AG10803 (cell line): ENCODE data around the gene ELP4.
"Not testable (repeated sequence)": the region's sequence is repeated elsewhere in the genome, so short reads cannot be mapped to it uniquely, and the experiment has no call there.

Experiments
- DNase-seq: peaks from one replicate; pipeline ENCODE4 v3.0.0; 2010; ENCODE audit warnings: low read depth
- H3K4me3 ChIP-seq: 2 replicates; pipeline ENCODE4 v1.5.1; 2011; ENCODE audit warnings: mild to moderate bottlenecking, low read length, control low read depth
- TF ChIP-seq, protein P1 (sequence below): conservative IDR thresholded peaks from 2 replicates; pipeline ENCODE4 v1.5.1; 2011; ENCODE audit warnings: mild to moderate bottlenecking, low read length, control low read depth, inconsistent platforms

The ELP4 gene

DNA sequence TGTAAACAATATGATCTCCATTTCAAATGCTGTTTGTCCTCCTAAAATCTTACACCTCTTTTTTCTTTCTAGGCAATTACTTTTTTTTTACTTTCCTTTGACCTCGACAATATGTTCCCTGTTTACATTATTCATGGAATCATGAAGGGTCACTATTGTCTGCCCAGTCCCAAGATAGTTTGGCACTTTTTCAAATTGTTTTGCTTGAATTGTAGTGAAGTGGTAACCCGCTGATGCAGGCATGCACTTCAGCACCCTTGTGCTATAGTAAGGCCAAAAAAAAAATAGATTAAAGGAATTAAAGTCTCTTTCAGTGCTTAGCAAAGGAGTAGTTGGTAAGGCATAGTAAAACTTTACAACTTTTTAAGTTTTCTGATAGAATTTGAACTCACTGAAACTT is 210.7 kb downstream of the ELP4 start:
- TF ChIP-seq, protein P1, sequence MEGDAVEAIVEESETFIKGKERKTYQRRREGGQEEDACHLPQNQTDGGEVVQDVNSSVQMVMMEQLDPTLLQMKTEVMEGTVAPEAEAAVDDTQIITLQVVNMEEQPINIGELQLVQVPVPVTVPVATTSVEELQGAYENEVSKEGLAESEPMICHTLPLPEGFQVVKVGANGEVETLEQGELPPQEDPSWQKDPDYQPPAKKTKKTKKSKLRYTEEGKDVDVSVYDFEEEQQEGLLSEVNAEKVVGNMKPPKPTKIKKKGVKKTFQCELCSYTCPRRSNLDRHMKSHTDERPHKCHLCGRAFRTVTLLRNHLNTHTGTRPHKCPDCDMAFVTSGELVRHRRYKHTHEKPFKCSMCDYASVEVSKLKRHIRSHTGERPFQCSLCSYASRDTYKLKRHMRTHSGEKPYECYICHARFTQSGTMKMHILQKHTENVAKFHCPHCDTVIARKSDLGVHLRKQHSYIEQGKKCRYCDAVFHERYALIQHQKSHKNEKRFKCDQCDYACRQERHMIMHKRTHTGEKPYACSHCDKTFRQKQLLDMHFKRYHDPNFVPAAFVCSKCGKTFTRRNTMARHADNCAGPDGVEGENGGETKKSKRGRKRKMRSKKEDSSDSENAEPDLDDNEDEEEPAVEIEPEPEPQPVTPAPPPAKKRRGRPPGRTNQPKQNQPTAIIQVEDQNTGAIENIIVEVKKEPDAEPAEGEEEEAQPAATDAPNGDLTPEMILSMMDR = no peak
- no peak for DNase-seq
- no peak overlapping the region for H3K4me3 ChIP-seq

DNA sequence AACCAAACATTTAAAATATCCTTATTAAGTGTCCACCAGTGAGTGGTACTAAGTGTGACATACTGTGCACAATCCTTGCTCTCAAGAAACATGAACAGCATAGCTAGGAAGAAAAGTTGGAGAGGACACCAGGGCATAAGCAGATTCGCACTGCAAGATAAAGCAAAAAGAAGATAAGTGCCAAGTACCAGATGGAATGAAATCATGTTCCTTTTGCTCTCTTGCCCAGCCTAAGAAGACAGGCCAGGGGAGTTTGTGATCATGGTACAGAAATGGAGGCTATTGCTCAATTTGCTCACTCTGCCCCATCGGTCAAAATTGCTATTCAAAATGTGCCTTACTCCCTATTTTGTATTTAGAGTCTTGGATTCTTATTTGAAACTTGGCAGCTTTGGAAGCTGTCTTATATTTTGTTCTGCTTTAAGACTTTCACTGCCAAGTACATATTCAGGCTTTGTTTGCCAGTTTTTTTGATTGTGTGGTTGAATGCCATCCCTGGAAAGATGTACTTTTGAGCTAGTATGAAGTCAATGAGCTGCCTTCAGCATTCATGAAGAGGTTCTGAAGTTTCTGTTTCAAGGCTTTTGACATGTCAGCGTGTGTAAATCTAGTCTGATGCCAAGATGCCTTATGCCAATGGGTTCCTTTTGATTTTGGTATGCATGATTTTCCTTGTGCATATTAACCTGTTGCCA is 211.3 kb downstream of the ELP4 start:
- TF ChIP-seq, protein P1 = no peak
- no peak overlapping the region for H3K4me3 ChIP-seq
- DNase-seq = peak; percentile 3

DNA sequence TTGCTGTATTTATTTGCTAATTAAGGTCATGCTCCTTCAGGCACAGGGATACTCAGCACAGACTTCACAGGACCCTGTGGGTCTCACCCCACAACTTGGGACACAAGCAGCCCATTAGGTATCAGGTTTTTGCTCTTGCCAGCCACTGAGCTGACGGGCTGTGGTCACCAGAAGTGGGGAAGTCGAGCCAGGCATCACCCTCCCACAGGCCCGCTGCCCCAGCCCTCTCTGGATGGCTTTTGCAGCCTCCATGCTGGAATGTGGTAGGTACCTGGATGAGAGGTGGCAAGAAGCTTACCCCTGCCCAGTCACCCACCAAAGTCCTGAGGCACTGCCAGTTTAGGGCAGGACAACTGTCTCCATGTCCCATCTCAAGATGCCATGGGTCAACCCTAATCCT is 213.2 kb downstream of the ELP4 start:
- no peak overlapping the region for H3K4me3 ChIP-seq
- no peak for DNase-seq
- TF ChIP-seq, protein P1 = no peak

GRCh38 chr11:31725176-31725575 is 215.6 kb downstream of the ELP4 start:
- H3K4me3 ChIP-seq = no peak overlapping the region
- peak; percentile 78 for DNase-seq
- TF ChIP-seq, protein P1 = no peak

- H3K4me3 ChIP-seq = no peak overlapping the region
- TF ChIP-seq, protein P1 = no peak
- no peak for DNase-seq
Observed at GRCh38 chr11:31728432-31728831, 218.9 kb downstream of the ELP4 start.

GRCh38 chr11:31740131-31740530 is 230.6 kb downstream of the ELP4 start:
- no peak overlapping the region for H3K4me3 ChIP-seq
- DNase-seq = no peak
- TF ChIP-seq, protein P1 = no peak

DNA sequence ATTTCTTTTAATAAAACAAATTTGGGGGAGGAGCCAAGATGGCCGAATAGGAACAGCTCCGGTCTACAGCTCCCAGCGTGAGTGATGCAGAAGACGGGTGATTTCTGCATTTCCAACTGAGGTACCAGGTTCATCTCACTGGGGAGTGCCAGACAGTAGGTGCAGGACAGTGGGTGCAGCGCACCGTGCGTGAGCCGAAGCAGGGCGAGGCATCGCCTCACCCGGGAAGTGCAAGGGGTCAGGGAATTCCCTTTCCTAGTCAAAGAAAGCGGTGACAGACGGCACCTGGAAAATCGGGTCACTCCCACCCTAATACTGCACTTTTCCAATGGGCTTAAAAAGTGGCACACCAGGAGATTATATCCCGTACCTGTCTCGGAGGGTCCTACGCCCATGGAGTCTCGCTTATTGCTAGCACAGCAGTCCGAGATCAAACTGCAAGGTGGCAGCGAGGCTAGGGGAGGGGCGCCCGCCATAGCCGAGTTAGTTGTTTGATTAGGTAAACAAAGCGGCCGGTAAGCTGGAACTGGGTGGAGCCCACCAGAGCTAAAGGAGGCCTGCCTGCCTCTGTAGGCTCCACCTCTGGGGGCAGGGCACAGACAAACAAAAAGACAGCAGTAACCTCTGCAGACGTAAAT is 231.3 kb downstream of the ELP4 start:
- H3K4me3 ChIP-seq, DNase-seq: not testable (repeated sequence)
